HepG2 (cell line): Measurements from ENCODE around the gene TTC5. TPM values are rescaled to one million over a fixed set of nuclear protein-coding genes. Genes with fewer than 3 reads are reported as not detected.
A peak's percentile ranks its signal among the peaks of the same experiment; 100 is the strongest.

Experiments
- AKNA ChIP-seq: sonication (generic); formaldehyde crosslinking; IDR thresholded peaks from 2 replicates; pipeline ENCODE4 v1.4.0; 2020; ENCODE audit warnings: missing genetic modification reagents, borderline replicate concordance
- BCLAF1 ChIP-seq: fragments of 450-650 bp; IDR thresholded peaks from 2 replicates; pipeline ENCODE4 v1.6.1; 2017; ENCODE audit warnings: mild to moderate bottlenecking
- GMEB1 ChIP-seq: sonication (generic); formaldehyde crosslinking; IDR thresholded peaks from 2 replicates; pipeline ENCODE4 v1.5.1; 2020; ENCODE audit warnings: missing genetic modification reagents, mild to moderate bottlenecking, borderline replicate concordance
- MEIS2 ChIP-seq: sonication (generic); formaldehyde crosslinking; IDR thresholded peaks from 2 replicates; pipeline ENCODE4 v1.9.0; 2021; ENCODE audit warnings: mild to moderate bottlenecking, missing genetic modification reagents
- NFIB ChIP-seq: sonication (generic); formaldehyde crosslinking; IDR thresholded peaks from 2 replicates; pipeline ENCODE4 v1.9.0; 2021; ENCODE audit warnings: missing genetic modification reagents, mild to moderate bottlenecking, borderline replicate concordance
- TBL1XR1 ChIP-seq: fragments of 150-350 bp; IDR thresholded peaks from 2 replicates; pipeline ENCODE4 v1.6.1; 2014; ENCODE audit warnings: borderline replicate concordance, low read length; ENCODE audit not compliant: partially characterized antibody
- THRA ChIP-seq: sonication (generic); formaldehyde crosslinking; IDR thresholded peaks from 2 replicates; pipeline ENCODE4 v1.4.0; 2020; ENCODE audit warnings: missing genetic modification reagents, borderline replicate concordance
- ZMYM3 ChIP-seq: sonication (generic); formaldehyde crosslinking; IDR thresholded peaks from 2 replicates; pipeline ENCODE4 v1.5.1; 2020; ENCODE audit warnings: mild to moderate bottlenecking, missing genetic modification reagents
- ZNF432 ChIP-seq: sonication (generic); formaldehyde crosslinking; IDR thresholded peaks from 2 replicates; pipeline ENCODE4 v1.5.0; 2020; ENCODE audit warnings: missing genetic modification reagents, mild to moderate bottlenecking, borderline replicate concordance
- ZNF441 ChIP-seq: sonication (generic); formaldehyde crosslinking; IDR thresholded peaks from 2 replicates; pipeline ENCODE4 v1.7.0; 2021; ENCODE audit warnings: missing genetic modification reagents, borderline replicate concordance
- ZNF704 ChIP-seq: sonication (generic); formaldehyde crosslinking; IDR thresholded peaks from 2 replicates; pipeline ENCODE4 v1.8.1; 2023; ENCODE audit warnings: mild to moderate bottlenecking, inconsistent platforms, moderate library complexity, missing genetic modification reagents, borderline replicate concordance
- polyA plus RNA-seq, 8 experiments: library from polyadenylated mRNA; depleted of rRNA in 3 of 8; stranded (reverse) in 7 of 8; unstranded in 1 of 8; fragments of >200 nt; fragmentation: Illumina TruSeq in 4 of 8; extraction: Trizol in 4 of 8; gene quantifications; 2 replicates each; pipeline versions ENCODE4 v1.2.1 to v1.2.3, GENCODE V29; 2011 to 2016; ENCODE audit warnings: low read depth in 4 of 8, missing spikeins in 1 of 8, mixed read lengths in 1 of 8; ENCODE audit not compliant: insufficient read depth in 1 of 8
- total RNA-seq, 5 experiments: library from RNA; depleted of rRNA; stranded (reverse); fragments of >200 nt; fragmentation: Illumina TruSeq; extraction: Trizol; gene quantifications; 2 replicates each; pipeline ENCODE4 v1.2.3, GENCODE V29; 2016; ENCODE audit warnings: low read depth in 1 of 5

TTC5 gene
- total and polyA plus RNA-seq, 2 of the 13 experiments (the other 11 are each of a cell fraction or from before 2014, with no cell fraction given) = 8.7 to 28.5 TPM

GRCh38 chr14:20347747-20348146, 42.0 kb upstream of the TTC5 start (continued):
- TF ChIP-seq AKNA (CRISPR knock-in tag) (no peak), BCLAF1 (no peak), ZNF432 (no peak), GMEB1 (CRISPR knock-in tag) (no peak), NFIB (CRISPR knock-in tag) (no peak), ZMYM3 (CRISPR knock-in tag) (no peak), THRA (CRISPR knock-in tag) (peak; percentile 27; the same call in 1 of the 2 replicates), MEIS2 (CRISPR knock-in tag) (no peak), ZNF704 (no peak), TBL1XR1 (peak; percentile 73), ZNF441 (CRISPR knock-in tag) (0 out of 2 replicates have a peak, but pooled peaks have one; percentile 51)
